GM12801 (cell line): ENCODE data around the gene TMCC1.

Experiments
- CTCF ChIP-seq: IDR thresholded peaks from one replicate; pipeline ENCODE4 v1.5.1; 2011; ENCODE audit warnings: control low read depth; ENCODE audit not compliant: insufficient read length; ENCODE audit errors: extremely low read depth

Gene TMCC1

GRCh38 chr3:129635656-129636055 is 257.9 kb downstream of the TMCC1 start:
- TF ChIP-seq CTCF: no peak

- TF ChIP-seq CTCF: no peak
Observed at GRCh38 chr3:129633751-129634481, 259.6 kb downstream of the TMCC1 start.

GRCh38 chr3:129632977-129633376 is 260.5 kb downstream of the TMCC1 start:
- no peak for TF ChIP-seq CTCF

- no peak for TF ChIP-seq CTCF
Observed at GRCh38 chr3:129632556-129632955, 261.0 kb downstream of the TMCC1 start.

GRCh38 chr3:129632056-129632455 is 261.5 kb downstream of the TMCC1 start:
- no peak for TF ChIP-seq CTCF

- no peak for TF ChIP-seq CTCF
Observed at GRCh38 chr3:129629011-129629410, 264.5 kb downstream of the TMCC1 start.

GRCh38 chr3:129628169-129628522 is 265.4 kb downstream of the TMCC1 start:
- TF ChIP-seq CTCF: no peak
